HepG2 (cell line): Measurements from ENCODE around the gene ARCN1.

Experiments
- ARHGAP35 ChIP-seq: sonication (generic); formaldehyde crosslinking; IDR thresholded peaks from 2 replicates; pipeline ENCODE4 v1.9.0; 2022; ENCODE audit warnings: mild to moderate bottlenecking, inconsistent platforms, moderate library complexity, missing genetic modification reagents, borderline replicate concordance
- NR2F6 ChIP-seq, 2 experiments: IDR thresholded peaks; 2 replicates each; pipeline ENCODE4 v1.6.1; 2016; ENCODE audit warnings: antibody characterized with exemption in 1 of 2, mild to moderate bottlenecking in 1 of 2
- POLR2AphosphoS5 ChIP-seq: IDR thresholded peaks from 2 replicates; pipeline ENCODE4 v1.6.1; 2012; ENCODE audit warnings: low read depth, low read length
- RFX5 ChIP-seq: IDR thresholded peaks from 2 replicates; pipeline ENCODE4 v1.6.1; 2011; ENCODE audit warnings: low read depth, low read length, improper control_type of control experiment
- SMARCE1 ChIP-seq: fragments of 450-650 bp; IDR thresholded peaks from 2 replicates; pipeline ENCODE4 v1.6.1; 2017; ENCODE audit warnings: borderline replicate concordance
- TF ChIP-seq, protein P1 (sequence below): sonication (generic); formaldehyde crosslinking; IDR thresholded peaks from 2 replicates; pipeline ENCODE4 v1.5.0; 2020; ENCODE audit warnings: mild to moderate bottlenecking, missing genetic modification reagents, moderate library complexity
- TF ChIP-seq, protein P2 (sequence below): sonication (generic); formaldehyde crosslinking; conservative IDR thresholded peaks from 2 replicates; pipeline ENCODE4 v1.4.0; 2020; ENCODE audit warnings: missing genetic modification reagents

DNA sequence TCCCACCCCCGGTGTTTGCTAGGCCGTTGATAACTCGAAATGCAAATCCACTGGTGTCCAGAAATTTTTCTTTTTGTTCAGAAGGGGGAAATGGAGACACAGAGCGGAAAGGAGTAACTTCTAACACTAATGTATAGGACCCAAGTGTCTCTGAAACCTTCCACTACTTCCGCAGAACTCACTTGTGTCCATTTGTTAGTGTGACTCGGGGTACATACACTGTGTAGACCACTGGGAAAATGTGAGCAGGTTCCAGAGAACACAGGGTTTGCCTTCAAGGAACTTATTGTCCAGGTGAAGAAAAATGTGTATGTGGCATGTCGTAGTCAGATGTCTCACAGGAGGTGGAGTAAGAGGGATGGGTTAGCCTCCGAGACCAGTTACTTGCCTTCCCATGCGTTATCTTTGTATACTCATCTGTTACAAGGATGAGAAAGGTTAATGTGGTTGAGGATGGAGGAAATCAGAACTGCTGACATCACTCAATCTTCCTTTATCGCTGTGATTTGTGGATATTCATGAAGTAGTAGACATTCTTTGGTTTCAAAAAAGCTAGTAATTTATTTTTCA lies 857 bp downstream of the ARCN1 start:
- TF ChIP-seq RFX5 (no peak), POLR2AphosphoS5 (no peak), ARHGAP35 (CRISPR knock-in tag) (no peak), SMARCE1 (no peak), NR2F6 (IDR thresholded peaks at IDR 0.05) (no peak), NR2F6 (CRISPR knock-in tag; IDR thresholded peaks at IDR 0.05) (no peak)
- TF ChIP-seq, protein P1, sequence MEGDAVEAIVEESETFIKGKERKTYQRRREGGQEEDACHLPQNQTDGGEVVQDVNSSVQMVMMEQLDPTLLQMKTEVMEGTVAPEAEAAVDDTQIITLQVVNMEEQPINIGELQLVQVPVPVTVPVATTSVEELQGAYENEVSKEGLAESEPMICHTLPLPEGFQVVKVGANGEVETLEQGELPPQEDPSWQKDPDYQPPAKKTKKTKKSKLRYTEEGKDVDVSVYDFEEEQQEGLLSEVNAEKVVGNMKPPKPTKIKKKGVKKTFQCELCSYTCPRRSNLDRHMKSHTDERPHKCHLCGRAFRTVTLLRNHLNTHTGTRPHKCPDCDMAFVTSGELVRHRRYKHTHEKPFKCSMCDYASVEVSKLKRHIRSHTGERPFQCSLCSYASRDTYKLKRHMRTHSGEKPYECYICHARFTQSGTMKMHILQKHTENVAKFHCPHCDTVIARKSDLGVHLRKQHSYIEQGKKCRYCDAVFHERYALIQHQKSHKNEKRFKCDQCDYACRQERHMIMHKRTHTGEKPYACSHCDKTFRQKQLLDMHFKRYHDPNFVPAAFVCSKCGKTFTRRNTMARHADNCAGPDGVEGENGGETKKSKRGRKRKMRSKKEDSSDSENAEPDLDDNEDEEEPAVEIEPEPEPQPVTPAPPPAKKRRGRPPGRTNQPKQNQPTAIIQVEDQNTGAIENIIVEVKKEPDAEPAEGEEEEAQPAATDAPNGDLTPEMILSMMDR (CRISPR knock-in tag): no peak
- TF ChIP-seq, protein P2, sequence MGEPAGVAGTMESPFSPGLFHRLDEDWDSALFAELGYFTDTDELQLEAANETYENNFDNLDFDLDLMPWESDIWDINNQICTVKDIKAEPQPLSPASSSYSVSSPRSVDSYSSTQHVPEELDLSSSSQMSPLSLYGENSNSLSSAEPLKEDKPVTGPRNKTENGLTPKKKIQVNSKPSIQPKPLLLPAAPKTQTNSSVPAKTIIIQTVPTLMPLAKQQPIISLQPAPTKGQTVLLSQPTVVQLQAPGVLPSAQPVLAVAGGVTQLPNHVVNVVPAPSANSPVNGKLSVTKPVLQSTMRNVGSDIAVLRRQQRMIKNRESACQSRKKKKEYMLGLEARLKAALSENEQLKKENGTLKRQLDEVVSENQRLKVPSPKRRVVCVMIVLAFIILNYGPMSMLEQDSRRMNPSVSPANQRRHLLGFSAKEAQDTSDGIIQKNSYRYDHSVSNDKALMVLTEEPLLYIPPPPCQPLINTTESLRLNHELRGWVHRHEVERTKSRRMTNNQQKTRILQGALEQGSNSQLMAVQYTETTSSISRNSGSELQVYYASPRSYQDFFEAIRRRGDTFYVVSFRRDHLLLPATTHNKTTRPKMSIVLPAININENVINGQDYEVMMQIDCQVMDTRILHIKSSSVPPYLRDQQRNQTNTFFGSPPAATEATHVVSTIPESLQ (CRISPR knock-in tag): no peak
